ENCODE data around the gene UBR4.
"Not testable (repeated sequence)": the region's sequence is repeated elsewhere in the genome, so short reads cannot be mapped to it uniquely, and the experiment has no call there.

Gene UBR4

GRCh38 chr1:19220991-19221390 is 10.9 kb upstream of the UBR4 start:
- TF ChIP-seq EZH2phosphoT487 (IDR thresholded peaks at IDR 0.05; ENCODE audit: borderline replicate concordance, low read length), result no peak
- TF ChIP-seq CTCF (IDR thresholded peaks at IDR 0.05; ENCODE audit: low read depth, low read length, poor library complexity, severe bottlenecking), result no peak
- Histone ChIP-seq H3K4me1 (ENCODE audit: control insufficient read depth, low read length) (no peaks in the 10 kb centered on the region), H3K27me3 (ENCODE audit: control insufficient read depth, low read length) (no peaks in the 10 kb centered on the region), H3K79me2 (ENCODE audit: control insufficient read depth, low read length) (peaks cover 14% of the 10 kb centered on the region), H3K36me3 (ENCODE audit: control insufficient read depth, low read length) (peaks cover 93% of the 10 kb centered on the region), H3F3A (ENCODE audit: control insufficient read depth, insufficient read depth) (0 out of 2 replicates have a peak, but pooled peaks cover 3% of the 10 kb centered on the region), H3K9me3 (ENCODE audit: control insufficient read depth, insufficient read depth, low read length) (no peaks in the 10 kb centered on the region), H4K20me1 (ENCODE audit: control insufficient read depth, insufficient read depth, low read depth, low read length) (no peaks in the 10 kb centered on the region; the same call in 1 of the 2 replicates), H3K4me3 (ENCODE audit: low read length) (no peak overlapping the region), H3K27ac (ENCODE audit: low read depth, low read length) (no peak overlapping the region), H3K4me2 (ENCODE audit: low read length) (no peak overlapping the region), H3K9me2 (replicated peaks; ENCODE audit: control insufficient read depth, low read length) (no peaks in the 10 kb centered on the region)

- Histone ChIP-seq H3K4me3 (ENCODE audit: low read length) (no peak overlapping the region), H3K9me2 (replicated peaks; ENCODE audit: control insufficient read depth, low read length) (no peaks in the 10 kb centered on the region), H3K9me3 (ENCODE audit: control insufficient read depth, insufficient read depth, low read length) (no peaks in the 10 kb centered on the region), H3K27me3 (ENCODE audit: control insufficient read depth, low read length) (no peaks in the 10 kb centered on the region), H3K4me2 (ENCODE audit: low read length) (no peak overlapping the region), H3F3A (ENCODE audit: control insufficient read depth, insufficient read depth) (0 out of 2 replicates have a peak, but pooled peaks cover 3% of the 10 kb centered on the region), H3K27ac (ENCODE audit: low read depth, low read length) (no peak overlapping the region), H3K36me3 (ENCODE audit: control insufficient read depth, low read length) (peaks cover 93% of the 10 kb centered on the region), H3K4me1 (ENCODE audit: control insufficient read depth, low read length) (no peaks in the 10 kb centered on the region), H3K79me2 (ENCODE audit: control insufficient read depth, low read length) (peaks cover 22% of the 10 kb centered on the region), H4K20me1 (ENCODE audit: control insufficient read depth, insufficient read depth, low read depth, low read length) (no peaks in the 10 kb centered on the region; the same call in 1 of the 2 replicates)
- TF ChIP-seq CTCF (IDR thresholded peaks at IDR 0.05; ENCODE audit: low read depth, low read length, poor library complexity, severe bottlenecking) (no peak), EZH2phosphoT487 (IDR thresholded peaks at IDR 0.05; ENCODE audit: borderline replicate concordance, low read length) (no peak)
Observed at GRCh38 chr1:19220080-19220846, 10.2 kb upstream of the UBR4 start.

GRCh38 chr1:19219451-19219850 is 9.4 kb upstream of the UBR4 start:
- Histone ChIP-seq H3K36me3 (ENCODE audit: control insufficient read depth, low read length) (peaks cover 93% of the 10 kb centered on the region), H3K9me3 (ENCODE audit: control insufficient read depth, insufficient read depth, low read length) (no peaks in the 10 kb centered on the region), H4K20me1 (ENCODE audit: control insufficient read depth, insufficient read depth, low read depth, low read length) (no peaks in the 10 kb centered on the region; the same call in 1 of the 2 replicates), H3K4me3 (ENCODE audit: low read length) (no peak overlapping the region), H3K9me2 (replicated peaks; ENCODE audit: control insufficient read depth, low read length) (no peaks in the 10 kb centered on the region), H3K79me2 (ENCODE audit: control insufficient read depth, low read length) (peaks cover 29% of the 10 kb centered on the region), H3K4me2 (ENCODE audit: low read length) (no peak overlapping the region), H3F3A (ENCODE audit: control insufficient read depth, insufficient read depth) (peaks cover 3% of the 10 kb centered on the region; the same call in 1 of the 2 replicates), H3K27me3 (ENCODE audit: control insufficient read depth, low read length) (no peaks in the 10 kb centered on the region), H3K27ac (ENCODE audit: low read depth, low read length) (no peak overlapping the region), H3K4me1 (ENCODE audit: control insufficient read depth, low read length) (no peaks in the 10 kb centered on the region)
- TF ChIP-seq CTCF (IDR thresholded peaks at IDR 0.05; ENCODE audit: low read depth, low read length, poor library complexity, severe bottlenecking) (no peak), EZH2phosphoT487 (IDR thresholded peaks at IDR 0.05; ENCODE audit: borderline replicate concordance, low read length) (no peak)

- not testable (repeated sequence) for H3K4me2 ChIP-seq (ENCODE audit: low read length); H4K20me1 ChIP-seq (ENCODE audit: control insufficient read depth, insufficient read depth, low read depth, low read length); H3K9me2 ChIP-seq (replicated peaks; ENCODE audit: control insufficient read depth, low read length); H3K4me3 ChIP-seq (ENCODE audit: low read length); H3K27ac ChIP-seq (ENCODE audit: low read depth, low read length); H3F3A ChIP-seq (ENCODE audit: control insufficient read depth, insufficient read depth); H3K27me3 ChIP-seq (ENCODE audit: control insufficient read depth, low read length); H3K9me3 ChIP-seq (ENCODE audit: control insufficient read depth, insufficient read depth, low read length)
- H3K79me2 ChIP-seq (ENCODE audit: control insufficient read depth, low read length), result peaks cover 58% of the 10 kb centered on the region
- H3K4me1 ChIP-seq (ENCODE audit: control insufficient read depth, low read length), result peaks cover 17% of the 10 kb centered on the region
- peaks cover 90% of the 10 kb centered on the region for H3K36me3 ChIP-seq (ENCODE audit: control insufficient read depth, low read length)
Observed at GRCh38 chr1:19216585-19216984, 6.5 kb upstream of the UBR4 start.

All from DOHH2 (cell line).